GM12878 (cell line): ENCODE results near the gene PPP1R26. TPM values are rescaled to one million over a fixed set of nuclear protein-coding genes. Genes with fewer than 3 reads are reported as not detected.

Experiments used
- ATAC-seq: fragments of 200-7000 bp; cut with Tn5 transposase; 3 replicates; pipeline ENCODE4 v1.9.1; 2020; ENCODE audit warnings: mild to moderate bottlenecking, moderate library complexity
- BruUV-seq: library from RNA; stranded (reverse); fragments of 400-500 nt; replicated peaks from 2 replicates; lab custom pipeline; 2021; lab: Mats Ljungman, UMichigan
- CTCF ChIA-PET: fragments of 300-600 bp; sonication (Branson Sonifier 250); formaldehyde crosslinking; extraction: SDS; loops from one replicate; lab custom pipeline; 2021; ENCODE audit warnings: inconsistent platforms; lab: Yijun Ruan, JAX
- POLR2A ChIA-PET: fragments of 350-600 bp; formaldehyde crosslinking; extraction: SDS; loops from one replicate; lab custom pipeline; 2021; ENCODE audit warnings: inconsistent platforms; lab: Charles Lee
- RAD21 ChIA-PET: fragments of 300-600 bp; sonication (Branson Sonifier 250); formaldehyde crosslinking; loops from one replicate; lab custom pipeline; 2023; ENCODE audit warnings: antibody characterized with exemption; ENCODE audit not compliant: unreplicated experiment; lab: Charles Lee
- SMC1A ChIA-PET: fragments of 300-600 bp; sonication (Branson Sonifier 250); formaldehyde crosslinking; loops from one replicate; lab custom pipeline; 2023; ENCODE audit not compliant: unreplicated experiment, uncharacterized antibody; lab: Charles Lee
- DNase-seq: peaks from one replicate; pipeline ENCODE4 v3.0.0-alpha.2; 2011; ENCODE audit warnings: low read depth, low spot score
- FAIRE-seq: peaks from 3 replicates; lab custom pipeline; 2011; peaks lifted over from hg19 to GRCh38; lab: Jason Lieb, UNC
- H2AFZ ChIP-seq: 2 replicates; pipeline ENCODE4 v1.6.0; 2011; ENCODE audit warnings: low read depth, low read length, control low read depth; ENCODE audit not compliant: control insufficient read depth
- H3K27ac ChIP-seq: 2 replicates; pipeline ENCODE4 v1.5.1; 2011; ENCODE audit warnings: control low read depth; ENCODE audit not compliant: control insufficient read depth, insufficient read depth
- H3K27me3 ChIP-seq, 2 experiments: replicated peaks in 1 of 2; 2 replicates each; pipeline versions ENCODE4 v1.6.0 to v1.6.1; 2011; ENCODE audit warnings: low read length in 1 of 2; ENCODE audit not compliant: control insufficient read depth in 2 of 2, insufficient read depth in 2 of 2
- H3K36me3 ChIP-seq, 2 experiments: 2 replicates each; pipeline ENCODE4 v1.5.1; 2011; ENCODE audit warnings: low read length in 1 of 2; ENCODE audit not compliant: control insufficient read depth in 2 of 2, insufficient read depth in 2 of 2
- H3K4me1 ChIP-seq: 2 replicates; pipeline ENCODE4 v1.6.1; 2011; ENCODE audit warnings: mild to moderate bottlenecking, low read length, moderate library complexity, mixed read lengths; ENCODE audit not compliant: control insufficient read depth, insufficient read depth
- H3K4me2 ChIP-seq: 2 replicates; pipeline ENCODE4 v1.6.0; 2011; ENCODE audit warnings: control low read depth; ENCODE audit not compliant: control insufficient read depth, insufficient read depth
- H3K4me3 ChIP-seq: fragments of 200-600 bp; sonication (generic); 2 replicates; pipeline ENCODE4 v1.5.1; 2016
- H3K79me2 ChIP-seq: 2 replicates; pipeline ENCODE4 v1.6.0; 2011; ENCODE audit warnings: low read length; ENCODE audit not compliant: control insufficient read depth, insufficient read depth
- H3K9ac ChIP-seq: 2 replicates; pipeline ENCODE4 v1.8.0; 2011; ENCODE audit warnings: low read length, control low read depth, mixed read lengths; ENCODE audit not compliant: control insufficient read depth, insufficient read depth
- H3K9me3 ChIP-seq: replicated peaks from 3 replicates; pipeline ENCODE4 v1.5.1; 2011; ENCODE audit warnings: mild to moderate bottlenecking, low read length; ENCODE audit not compliant: control insufficient read depth, insufficient read depth
- H4K20me1 ChIP-seq: 2 replicates; pipeline ENCODE4 v1.6.0; 2011; ENCODE audit not compliant: control insufficient read depth, insufficient read depth
- CBFB ChIP-seq: IDR thresholded peaks from 2 replicates; pipeline ENCODE4 v1.6.1; 2016; ENCODE audit warnings: antibody characterized with exemption, low read depth
- E2F4 ChIP-seq: IDR thresholded peaks from 2 replicates; pipeline ENCODE4 v1.6.1; 2012; ENCODE audit warnings: low read depth, low read length, improper control_type of control experiment
- HDAC2 ChIP-seq: fragments of 200-600 bp; sonication (generic); IDR thresholded peaks from 2 replicates; pipeline ENCODE4 v1.6.1; 2017
- NFYA ChIP-seq: IDR thresholded peaks from 2 replicates; pipeline ENCODE4 v1.6.1; 2011; ENCODE audit warnings: low read depth, mild to moderate bottlenecking, low read length, improper control_type of control experiment, borderline replicate concordance
- NRF1 ChIP-seq: conservative IDR thresholded peaks from 2 replicates; pipeline ENCODE4 v1.6.1; 2011; ENCODE audit warnings: mild to moderate bottlenecking, low read depth, low read length, improper control_type of control experiment
- SUZ12 ChIP-seq: fragments of 200-600 bp; sonication (generic); IDR thresholded peaks from one replicate; pipeline ENCODE4 v1.6.1; 2018; ENCODE audit warnings: antibody characterized with exemption, mild to moderate bottlenecking; ENCODE audit not compliant: unreplicated experiment
- ZBTB33 ChIP-seq: fragments of 450-650 bp; IDR thresholded peaks from 2 replicates; pipeline ENCODE4 v1.6.1; 2017; ENCODE audit warnings: mild to moderate bottlenecking
- ZNF384 ChIP-seq: IDR thresholded peaks from 2 replicates; pipeline ENCODE4 v1.6.1; 2012; ENCODE audit warnings: low read depth, mild to moderate bottlenecking, low read length, improper control_type of control experiment, borderline replicate concordance
- ZNF622 ChIP-seq: fragments of 450-650 bp; IDR thresholded peaks from 2 replicates; pipeline ENCODE4 v1.6.1; 2017; ENCODE audit warnings: mild to moderate bottlenecking, inconsistent platforms
- ZNF687 ChIP-seq: fragments of 450-650 bp; IDR thresholded peaks from 2 replicates; pipeline ENCODE4 v1.6.1; 2017; ENCODE audit warnings: mild to moderate bottlenecking, moderate library complexity
- whole genome bisulfite sequencing: methylation state at CpG from one replicate; pipeline ENCODE4 v1.1.6; 2016; ENCODE audit warnings: low lambda C conversion rate; ENCODE audit not compliant: insufficient replicate concordance, insufficient coverage; ENCODE audit errors: missing lambda C conversion rate; 5-methylcytosine and 5-hydroxymethylcytosine counted together
- in situ Hi-C: fragments of 300-500 bp; cut with MboI; formaldehyde crosslinking; loops from 9 replicates; pipeline ENCODE4 v1.14.3; 2018; ENCODE audit warnings: mixed read lengths
- intact Hi-C: fragments of 100-400 bp; cut with micrococcal nuclease; formaldehyde crosslinking; loops from one replicate; pipeline ENCODE4 v1.14.2; 2022; ENCODE audit not compliant: unreplicated experiment
- polyA plus RNA-seq, 11 experiments: library from polyadenylated mRNA; depleted of rRNA in 4 of 11; unstranded in 6 of 11; stranded (reverse) in 5 of 11; fragments of >200 nt; fragmentation: Nextera tagmentation in 4 of 11; fragmentation: Illumina TruSeq in 1 of 11; extraction: Ambion mirVana in 4 of 11; extraction: Trizol in 1 of 11; gene quantifications; 1 replicate in 1 of 11; 2 replicates in 10 of 11; pipeline versions ENCODE4 v1.2.1 to v1.2.3, GENCODE V29; 2011 to 2016; ENCODE audit warnings: inconsistent platforms in 2 of 11, missing spikeins in 2 of 11, low read depth in 1 of 11
- total RNA-seq, 4 experiments: library from RNA; depleted of rRNA in 3 of 4; stranded (reverse); fragments of >200 nt in 3 of 4; fragmentation: Illumina TruSeq in 1 of 4; extraction: Trizol in 1 of 4; gene quantifications; 2 replicates each; pipeline versions ENCODE4 v1.2.1 to v1.2.3, GENCODE V29; 2013 to 2021
- TF ChIP-seq, protein P1 (sequence below): IDR thresholded peaks from 2 replicates; pipeline ENCODE4 v1.6.1; 2011; ENCODE audit warnings: low read depth, low read length, improper control_type of control experiment, borderline replicate concordance
- TF ChIP-seq, protein P2 (sequence below): fragments of 450-650 bp; formaldehyde crosslinking; IDR thresholded peaks from 2 replicates; pipeline ENCODE4 v1.4.0; 2020; ENCODE audit warnings: mild to moderate bottlenecking, moderate library complexity

Gene PPP1R26
- total and polyA plus RNA-seq, 10 of the 15 experiments (the other 5 are each of a cell fraction or from before 2014, with no cell fraction given) = 0.02 to 1.9 (median 0.18) TPM

- Histone ChIP-seq H3K4me3 (no peak overlapping the region), H4K20me1 (no peaks in the 10 kb centered on the region), H3K9me3 (no peaks in the 10 kb centered on the region), H3K4me1 (no peaks in the 10 kb centered on the region), H3K27me3 (no peaks in the 10 kb centered on the region), H3K79me2 (no peaks in the 10 kb centered on the region), H2AFZ (no peak overlapping the region), H3K36me3 (no peaks in the 10 kb centered on the region), H3K27ac (no peak overlapping the region), H3K4me2 (no peak overlapping the region), H3K9ac (no peak overlapping the region)
- FAIRE-seq = no peak
- WGBS = 74% methylated on average over 15 of the region's 18 CpGs
- CTCF ChIA-PET = interaction anchor here (1.5 kb wide), 1 partner anchor 14 kb away, joined by 5 read pairs; no protein-coding TSS in a partner anchor
- POLR2A ChIA-PET = no interaction called here
- TF ChIP-seq, protein P1, sequence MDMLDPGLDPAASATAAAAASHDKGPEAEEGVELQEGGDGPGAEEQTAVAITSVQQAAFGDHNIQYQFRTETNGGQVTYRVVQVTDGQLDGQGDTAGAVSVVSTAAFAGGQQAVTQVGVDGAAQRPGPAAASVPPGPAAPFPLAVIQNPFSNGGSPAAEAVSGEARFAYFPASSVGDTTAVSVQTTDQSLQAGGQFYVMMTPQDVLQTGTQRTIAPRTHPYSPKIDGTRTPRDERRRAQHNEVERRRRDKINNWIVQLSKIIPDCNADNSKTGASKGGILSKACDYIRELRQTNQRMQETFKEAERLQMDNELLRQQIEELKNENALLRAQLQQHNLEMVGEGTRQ = no peak
- TF ChIP-seq, protein P2, sequence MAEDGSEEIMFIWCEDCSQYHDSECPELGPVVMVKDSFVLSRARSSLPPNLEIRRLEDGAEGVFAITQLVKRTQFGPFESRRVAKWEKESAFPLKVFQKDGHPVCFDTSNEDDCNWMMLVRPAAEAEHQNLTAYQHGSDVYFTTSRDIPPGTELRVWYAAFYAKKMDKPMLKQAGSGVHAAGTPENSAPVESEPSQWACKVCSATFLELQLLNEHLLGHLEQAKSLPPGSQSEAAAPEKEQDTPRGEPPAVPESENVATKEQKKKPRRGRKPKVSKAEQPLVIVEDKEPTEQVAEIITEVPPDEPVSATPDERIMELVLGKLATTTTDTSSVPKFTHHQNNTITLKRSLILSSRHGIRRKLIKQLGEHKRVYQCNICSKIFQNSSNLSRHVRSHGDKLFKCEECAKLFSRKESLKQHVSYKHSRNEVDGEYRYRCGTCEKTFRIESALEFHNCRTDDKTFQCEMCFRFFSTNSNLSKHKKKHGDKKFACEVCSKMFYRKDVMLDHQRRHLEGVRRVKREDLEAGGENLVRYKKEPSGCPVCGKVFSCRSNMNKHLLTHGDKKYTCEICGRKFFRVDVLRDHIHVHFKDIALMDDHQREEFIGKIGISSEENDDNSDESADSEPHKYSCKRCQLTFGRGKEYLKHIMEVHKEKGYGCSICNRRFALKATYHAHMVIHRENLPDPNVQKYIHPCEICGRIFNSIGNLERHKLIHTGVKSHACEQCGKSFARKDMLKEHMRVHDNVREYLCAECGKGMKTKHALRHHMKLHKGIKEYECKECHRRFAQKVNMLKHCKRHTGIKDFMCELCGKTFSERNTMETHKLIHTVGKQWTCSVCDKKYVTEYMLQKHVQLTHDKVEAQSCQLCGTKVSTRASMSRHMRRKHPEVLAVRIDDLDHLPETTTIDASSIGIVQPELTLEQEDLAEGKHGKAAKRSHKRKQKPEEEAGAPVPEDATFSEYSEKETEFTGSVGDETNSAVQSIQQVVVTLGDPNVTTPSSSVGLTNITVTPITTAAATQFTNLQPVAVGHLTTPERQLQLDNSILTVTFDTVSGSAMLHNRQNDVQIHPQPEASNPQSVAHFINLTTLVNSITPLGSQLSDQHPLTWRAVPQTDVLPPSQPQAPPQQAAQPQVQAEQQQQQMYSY (CRISPR knock-in tag) = no peak
- TF ChIP-seq SUZ12 (no peak), CBFB (no peak), E2F4 (no peak), ZNF622 (no peak), NRF1 (no peak), ZNF384 (no peak), ZNF687 (no peak), NFYA (no peak), ZBTB33 (no peak), HDAC2 (no peak)
- in situ Hi-C loops = no loop called here
- SMC1A ChIA-PET = no interaction called here
- DNase-seq = no peak
- no TSS peak for BruUV-seq
- RAD21 ChIA-PET = no interaction called here
- ATAC-seq = no peak
- intact Hi-C loops = no loop called here
Measured at GRCh38 chr9:135490980-135491464, 11.4 kb downstream of the PPP1R26 start.
